ENCODE measurements around the gene COL19A1. TPM values are rescaled to one million over a fixed set of nuclear protein-coding genes. Genes with fewer than 3 reads are reported as not detected.

COL19A1 gene
- total and polyA plus RNA-seq, 3 donors from 2014 or later: 0.30 to 2.5 (median 1.4) TPM

GRCh38 chr6:69942485-69942884 lies 76.1 kb downstream of the COL19A1 start:
- Histone ChIP-seq H3K36me3 (ENCODE audit: low read depth, missing control alignments) (no peaks in the 10 kb centered on the region), H3K27ac (no peak overlapping the region), H3K4me3 (no peak overlapping the region), H3K27me3 (no peaks in the 10 kb centered on the region), H3K9me3 (no peaks in the 10 kb centered on the region), H3K4me1 (no peaks in the 10 kb centered on the region)
- intact Hi-C loops (cut with DNase I; ENCODE audit: low total_unique reads): no loop called here
- no peak for DNase-seq
- WGBS, 2 donors: 45 to 49% methylated on average over 2 of the region's 2 CpGs
- TF ChIP-seq CTCF (IDR thresholded peaks at IDR 0.05) (no peak), POLR2A (IDR thresholded peaks at IDR 0.05) (no peak)

GRCh38 chr6:69945192-69945591 lies 78.8 kb downstream of the COL19A1 start:
- no peak for DNase-seq
- TF ChIP-seq POLR2A (IDR thresholded peaks at IDR 0.05) (no peak), CTCF (IDR thresholded peaks at IDR 0.05) (no peak)
- 73 to 83% methylated on average over 1 of the region's 1 CpG for WGBS, 2 donors
- no peaks in the 10 kb centered on the region for H3K27me3 ChIP-seq
- no peak overlapping the region for H3K27ac ChIP-seq
- no peaks in the 10 kb centered on the region for H3K36me3 ChIP-seq (ENCODE audit: low read depth, missing control alignments)
- no peak overlapping the region for H3K4me3 ChIP-seq
- intact Hi-C loops (cut with DNase I; ENCODE audit: low total_unique reads): no loop called here
- no peaks in the 10 kb centered on the region for H3K4me1 ChIP-seq
- H3K9me3 ChIP-seq: no peaks in the 10 kb centered on the region

- 90 to 95% methylated on average over 1 of the region's 1 CpG for WGBS, 2 donors
- intact Hi-C loops (cut with DNase I; ENCODE audit: low total_unique reads): no loop called here
Measured at GRCh38 chr6:69948479-69949114, 82.2 kb downstream of the COL19A1 start.

DNA sequence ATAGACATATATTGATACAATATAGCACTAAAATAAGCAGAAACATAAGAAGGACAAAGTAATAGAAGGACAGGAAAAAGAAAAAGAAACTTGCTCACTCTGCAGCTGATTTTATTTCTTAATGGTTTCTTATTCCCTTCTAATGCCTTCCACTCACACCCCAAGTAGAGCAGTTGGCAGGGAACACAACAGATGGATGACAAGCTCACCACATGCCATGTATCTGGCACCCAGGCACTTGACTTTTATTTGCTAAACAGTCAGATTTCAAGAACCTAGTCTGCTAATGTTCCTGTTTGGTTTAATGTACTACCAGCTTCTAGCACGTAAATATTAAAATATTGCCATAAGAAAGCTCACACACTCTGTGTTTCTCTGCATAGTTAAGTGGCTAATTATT lies 87.1 kb downstream of the COL19A1 start:
- 92 to 100% methylated on average over 1 of the region's 1 CpG for WGBS, 2 donors
- Histone ChIP-seq H3K27me3 (no peaks in the 10 kb centered on the region), H3K27ac (no peak overlapping the region), H3K4me1 (no peaks in the 10 kb centered on the region), H3K36me3 (ENCODE audit: low read depth, missing control alignments) (no peaks in the 10 kb centered on the region), H3K9me3 (no peaks in the 10 kb centered on the region), H3K4me3 (no peak overlapping the region)
- TF ChIP-seq POLR2A (IDR thresholded peaks at IDR 0.05): no peak
- intact Hi-C loops (cut with DNase I; ENCODE audit: low total_unique reads): no loop called here
- no peak for DNase-seq

More at GRCh38 chr6:69948479-69949114, 82.2 kb downstream of the COL19A1 start:
- no peak for DNase-seq
- H3K27me3 ChIP-seq: no peaks in the 10 kb centered on the region
- H3K4me3 ChIP-seq: no peak overlapping the region
- no peaks in the 10 kb centered on the region for H3K36me3 ChIP-seq (ENCODE audit: low read depth, missing control alignments)
- TF ChIP-seq POLR2A (IDR thresholded peaks at IDR 0.05) (no peak), CTCF (IDR thresholded peaks at IDR 0.05) (no peak)
- H3K9me3 ChIP-seq: no peaks in the 10 kb centered on the region
- no peak overlapping the region for H3K27ac ChIP-seq
- H3K4me1 ChIP-seq: no peaks in the 10 kb centered on the region

DNA sequence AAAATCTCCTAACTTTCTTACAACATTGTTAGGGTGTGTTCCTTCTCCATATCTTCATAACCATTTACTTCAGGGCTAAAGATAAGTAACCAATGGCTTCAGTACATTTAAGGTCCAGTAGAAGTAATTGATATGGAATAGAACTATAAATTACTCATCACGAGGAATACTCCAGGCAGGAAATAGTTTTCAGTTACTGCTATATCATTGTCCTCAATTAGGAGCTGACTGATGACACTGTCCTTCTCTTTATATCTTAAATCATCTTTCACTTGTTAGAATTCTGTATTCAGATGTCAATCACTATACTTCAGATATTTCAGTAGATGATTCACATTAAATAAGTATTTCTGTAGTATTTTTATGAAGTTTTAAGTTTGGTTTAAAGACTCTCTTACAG lies 88.4 kb downstream of the COL19A1 start:
- Histone ChIP-seq H3K4me3 (no peak overlapping the region), H3K36me3 (ENCODE audit: low read depth, missing control alignments) (no peaks in the 10 kb centered on the region), H3K27me3 (no peaks in the 10 kb centered on the region), H3K9me3 (no peaks in the 10 kb centered on the region), H3K27ac (no peak overlapping the region), H3K4me1 (no peaks in the 10 kb centered on the region)
- TF ChIP-seq CTCF (IDR thresholded peaks at IDR 0.05) (no peak), POLR2A (IDR thresholded peaks at IDR 0.05) (no peak)
- 59 to 69% methylated on average over 1 of the region's 1 CpG for WGBS, 2 donors
- no peak for DNase-seq
- intact Hi-C loops (cut with DNase I; ENCODE audit: low total_unique reads): no loop called here
